ENCODE measurements around the gene KIF13A. TPM values are rescaled to one million over a fixed set of nuclear protein-coding genes. Genes with fewer than 3 reads are reported as not detected.

KIF13A gene
- total and polyA plus RNA-seq, 12 donors, result 16.7 to 198 (median 97.8) TPM

- DNase-seq, result no peak
- Histone ChIP-seq H3K27me3 (no peaks in the 10 kb centered on the region), H3K4me3 (no peak overlapping the region), H3K36me3 (no peaks in the 10 kb centered on the region), H3K9me3 (no peaks in the 10 kb centered on the region), H3K27ac (peak overlapping the region in 7 of 10 donors; percentile 0 to 92 (median 30)), H3K4me1 (peaks cover 3 to 96% (median 85%) of the 10 kb centered on the region in 9 donors)
- WGBS, 2 donors, result 57 to 60% methylated on average over 2 of the region's 2 CpGs
- peak in 1 of 8 donors; percentile 26 for ATAC-seq
- intact Hi-C loops (cut with DNase I), result loop anchor here in 1 of 10 donors (10.0 kb wide), 1 partner anchor 87 kb away; no protein-coding TSS in a partner anchor
- no peak for TF ChIP-seq CTCF (IDR thresholded peaks at IDR 0.05)
These were observed 66.0 kb downstream of the KIF13A start for GRCh38 chr6:17921454-17921853.

GRCh38 chr6:17919496-17919895 lies 67.9 kb downstream of the KIF13A start:
- 45 to 69% methylated on average over 4 of the region's 4 CpGs for WGBS, 2 donors
- DNase-seq (peak; percentile 32 to 36), ATAC-seq (peak; percentile 57 to 88 (median 76))
- Histone ChIP-seq H3K4me3 (no peak overlapping the region), H3K27me3 (no peaks in the 10 kb centered on the region), H3K4me1 (peaks cover 3 to 98% (median 66%) of the 10 kb centered on the region in 9 donors), H3K27ac (peak overlapping the region in 6 of 10 donors; percentile 19 to 92 (median 30)), H3K36me3 (no peaks in the 10 kb centered on the region), H3K9me3 (no peaks in the 10 kb centered on the region)
- TF ChIP-seq CTCF (IDR thresholded peaks at IDR 0.05), result no peak
- intact Hi-C loops (cut with DNase I), result no loop called here

- no peaks in the 10 kb centered on the region for H3K36me3 ChIP-seq
- TF ChIP-seq CTCF (IDR thresholded peaks at IDR 0.05), result no peak
- 57 to 68% methylated on average over 9 of the region's 9 CpGs for WGBS, 2 donors
- intact Hi-C loops (cut with DNase I), result no loop called here
- no peaks in the 10 kb centered on the region for H3K9me3 ChIP-seq
- peaks cover 0 to 95% (median 60%) of the 10 kb centered on the region in 9 donors for H3K4me1 ChIP-seq
- ATAC-seq, result peak in 4 of 8 donors; percentile 21 to 51 (median 34)
- no peaks in the 10 kb centered on the region for H3K27me3 ChIP-seq
- H3K27ac ChIP-seq, result peak overlapping the region in 5 of 10 donors; percentile 22 to 92 (median 35)
- no peak overlapping the region for H3K4me3 ChIP-seq
- no peak for DNase-seq
These were observed 69.3 kb downstream of the KIF13A start for GRCh38 chr6:17917837-17918763.

- ATAC-seq, result no peak
- H3K27ac ChIP-seq, result no peak overlapping the region
- no peak for TF ChIP-seq CTCF (IDR thresholded peaks at IDR 0.05)
- no peak overlapping the region for H3K4me3 ChIP-seq
- peaks cover 4 to 95% (median 49%) of the 10 kb centered on the region in 9 donors for H3K4me1 ChIP-seq
- WGBS, 2 donors, result 87 to 94% methylated on average over 2 of the region's 2 CpGs
- DNase-seq, result no peak
- no peaks in the 10 kb centered on the region for H3K9me3 ChIP-seq
- no peaks in the 10 kb centered on the region for H3K27me3 ChIP-seq
- intact Hi-C loops (cut with DNase I), result loop anchor here in 1 of 10 donors (5.0 kb wide), 1 partner anchor 47 kb away; no protein-coding TSS in a partner anchor
- H3K36me3 ChIP-seq, result no peaks in the 10 kb centered on the region
These were observed 72.8 kb downstream of the KIF13A start for GRCh38 chr6:17914651-17915050.
